Measurements from ENCODE around the gene ZNF775. TPM values are rescaled to one million over a fixed set of nuclear protein-coding genes. Genes with fewer than 3 reads are reported as not detected.

Gene ZNF775
- 1 to 10 TPM in 3 of 6 experiments, under 1 TPM in 3; 0.44 to 1.6 (median 0.96) TPM for total RNA-seq
- long read RNA-seq = 0 reads

- peak; percentile 86 to 96 (median 90) for ATAC-seq
- WGBS (ENCODE audit: insufficient coverage, low coverage, low lambda C conversion rate, missing lambda C conversion rate) = 0% methylated on average over 13 of the region's 60 CpGs
- TF ChIP-seq, protein P1, sequence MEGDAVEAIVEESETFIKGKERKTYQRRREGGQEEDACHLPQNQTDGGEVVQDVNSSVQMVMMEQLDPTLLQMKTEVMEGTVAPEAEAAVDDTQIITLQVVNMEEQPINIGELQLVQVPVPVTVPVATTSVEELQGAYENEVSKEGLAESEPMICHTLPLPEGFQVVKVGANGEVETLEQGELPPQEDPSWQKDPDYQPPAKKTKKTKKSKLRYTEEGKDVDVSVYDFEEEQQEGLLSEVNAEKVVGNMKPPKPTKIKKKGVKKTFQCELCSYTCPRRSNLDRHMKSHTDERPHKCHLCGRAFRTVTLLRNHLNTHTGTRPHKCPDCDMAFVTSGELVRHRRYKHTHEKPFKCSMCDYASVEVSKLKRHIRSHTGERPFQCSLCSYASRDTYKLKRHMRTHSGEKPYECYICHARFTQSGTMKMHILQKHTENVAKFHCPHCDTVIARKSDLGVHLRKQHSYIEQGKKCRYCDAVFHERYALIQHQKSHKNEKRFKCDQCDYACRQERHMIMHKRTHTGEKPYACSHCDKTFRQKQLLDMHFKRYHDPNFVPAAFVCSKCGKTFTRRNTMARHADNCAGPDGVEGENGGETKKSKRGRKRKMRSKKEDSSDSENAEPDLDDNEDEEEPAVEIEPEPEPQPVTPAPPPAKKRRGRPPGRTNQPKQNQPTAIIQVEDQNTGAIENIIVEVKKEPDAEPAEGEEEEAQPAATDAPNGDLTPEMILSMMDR (IDR thresholded peaks at IDR 0.05) = peak in 1 of 4 donors; percentile 5
- TF ChIP-seq POLR2A (IDR thresholded peaks at IDR 0.05) = peak; percentile 94
- peak; percentile 98 to 99 (median 99) for DNase-seq
- Histone ChIP-seq H3K27me3 (no peaks in the 10 kb centered on the region), H3K9me3 (no peaks in the 10 kb centered on the region), H3K4me1 (peaks cover 0 to 51% (median 18%) of the 10 kb centered on the region in 4 donors), H3K4me3 (peak within 1 kb of the TSS; percentile 55 to 72 (median 67)), H3K36me3 (peaks cover 0 to 7% (median 0%) of the 10 kb centered on the region in 4 donors), H3K27ac (peak within 1 kb of the TSS; percentile 79 to 92 (median 90))
- intact Hi-C loops (cut with DNase I) = no loop called here
These were observed at the start of gene ZNF775 for GRCh38 chr7:150378853-150379440. Gene ZNF775 (plus strand): TSS chr7:150379330. CDS start chr7:150388471, 9,141 bp downstream.

- TF ChIP-seq, protein P1 (IDR thresholded peaks at IDR 0.05) = no peak
- no peak for TF ChIP-seq POLR2A (IDR thresholded peaks at IDR 0.05)
- peak in 1 of 3 donors; percentile 69 for DNase-seq
- H3K36me3 ChIP-seq = peaks cover 0 to 17% (median 7%) of the 10 kb centered on the region in 4 donors
- intact Hi-C loops (cut with DNase I) = no loop called here
- H3K27me3 ChIP-seq = no peaks in the 10 kb centered on the region
- peaks cover 0 to 17% (median 6%) of the 10 kb centered on the region in 4 donors for H3K4me1 ChIP-seq
- ATAC-seq = peak; percentile 17 to 69 (median 50)
- H3K27ac ChIP-seq = no peak overlapping the region
- WGBS (ENCODE audit: insufficient coverage, low coverage, low lambda C conversion rate, missing lambda C conversion rate) = 79% methylated on average over 9 of the region's 22 CpGs
- no peaks in the 10 kb centered on the region for H3K9me3 ChIP-seq
- H3K4me3 ChIP-seq = no peak overlapping the region
These were observed 49.6 kb upstream of the ZNF775 start for GRCh38 chr7:150329331-150330120.

DNA sequence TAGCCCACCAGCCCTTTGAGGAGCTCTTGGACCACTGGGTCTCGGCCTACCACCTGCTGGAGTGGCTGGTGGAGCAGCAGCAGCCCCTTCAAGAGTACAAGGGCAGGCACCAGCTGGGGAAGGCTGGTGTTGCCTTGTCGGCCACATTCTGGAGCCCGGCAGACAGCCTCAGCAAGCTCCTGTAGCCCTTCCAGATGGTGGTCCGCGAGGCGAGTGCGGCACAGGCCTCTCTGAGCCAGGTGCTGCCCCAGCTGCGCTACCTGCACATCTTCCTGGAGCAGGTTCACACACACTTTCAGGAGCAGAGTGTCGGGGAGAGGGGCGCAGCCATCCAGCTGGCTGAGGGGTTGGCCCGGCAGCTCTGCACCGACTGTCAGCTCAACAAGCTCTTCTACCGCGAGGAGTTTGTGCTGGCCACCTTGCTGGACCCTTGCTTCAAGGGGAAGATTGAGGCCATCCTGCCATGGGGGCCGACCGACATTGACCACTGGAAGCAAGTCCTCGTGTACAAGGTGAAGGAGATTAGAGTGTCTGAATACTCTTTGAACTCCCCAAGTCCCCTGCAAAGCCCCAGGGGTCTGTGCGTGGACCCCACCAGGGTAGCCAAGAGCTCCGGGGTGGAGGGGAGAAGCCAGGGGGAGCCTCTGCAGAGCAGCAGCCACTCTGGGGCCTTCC is 48.8 kb upstream of the ZNF775 start:
- no peaks in the 10 kb centered on the region for H3K9me3 ChIP-seq
- TF ChIP-seq, protein P1 (IDR thresholded peaks at IDR 0.05) = no peak
- TF ChIP-seq POLR2A (IDR thresholded peaks at IDR 0.05) = no peak
- 100% methylated on average over 1 of the region's 19 CpGs for WGBS (ENCODE audit: insufficient coverage, low coverage, low lambda C conversion rate, missing lambda C conversion rate)
- H3K4me3 ChIP-seq = no peak overlapping the region
- ATAC-seq = no peak
- peaks cover 0 to 17% (median 6%) of the 10 kb centered on the region in 4 donors for H3K4me1 ChIP-seq
- peaks cover 0 to 17% (median 7%) of the 10 kb centered on the region in 4 donors for H3K36me3 ChIP-seq
- no peak for DNase-seq
- H3K27ac ChIP-seq = no peak overlapping the region
- H3K27me3 ChIP-seq = no peaks in the 10 kb centered on the region
- intact Hi-C loops (cut with DNase I) = no loop called here

DNA sequence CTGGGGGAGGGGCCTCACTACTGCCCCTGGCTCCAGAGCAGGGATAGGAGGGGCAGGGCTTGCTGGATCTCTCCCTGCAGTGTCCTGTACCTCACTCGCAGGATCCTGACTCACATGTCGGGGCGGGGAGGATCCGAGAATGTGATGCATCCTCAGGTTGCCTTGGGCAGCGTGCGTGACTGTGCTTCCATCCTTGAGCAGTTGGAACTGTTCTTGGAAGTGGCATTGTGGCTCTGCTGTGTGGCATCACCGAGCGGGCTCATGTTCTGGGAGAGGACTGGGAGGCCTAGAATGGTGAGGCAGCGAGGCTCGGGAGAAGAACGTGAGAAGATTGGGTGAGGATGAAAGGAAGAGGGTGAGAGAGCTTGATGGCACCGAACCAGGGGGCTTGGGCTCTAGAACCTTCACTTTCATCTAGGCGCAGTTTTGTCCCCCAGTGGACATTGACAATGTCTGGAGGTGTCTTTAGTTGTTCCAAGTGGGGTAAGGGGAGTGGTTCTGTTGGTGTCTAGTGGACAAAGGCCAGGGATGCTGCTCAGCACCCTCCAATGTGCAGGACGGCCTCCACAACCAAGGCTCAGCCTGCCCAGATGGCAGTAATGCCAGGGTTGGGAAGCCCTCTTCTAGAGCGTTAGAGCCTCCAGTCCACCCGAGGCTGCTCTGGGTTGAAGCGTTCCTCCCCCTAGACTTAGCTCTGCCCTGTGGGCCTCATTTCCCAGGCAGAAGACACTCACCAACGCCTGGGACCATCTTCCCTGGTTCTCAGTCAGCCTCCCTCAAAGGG is 46.1 kb upstream of the ZNF775 start:
- no peak for ATAC-seq
- H3K4me1 ChIP-seq = peaks cover 0 to 37% (median 18%) of the 10 kb centered on the region in 4 donors
- H3K9me3 ChIP-seq = no peaks in the 10 kb centered on the region
- H3K36me3 ChIP-seq = peaks cover 0 to 17% (median 3%) of the 10 kb centered on the region in 4 donors
- no peaks in the 10 kb centered on the region for H3K27me3 ChIP-seq
- DNase-seq = no peak
- H3K4me3 ChIP-seq = no peak overlapping the region
- H3K27ac ChIP-seq = no peak overlapping the region
- no peak for TF ChIP-seq POLR2A (IDR thresholded peaks at IDR 0.05)
- TF ChIP-seq, protein P1 (IDR thresholded peaks at IDR 0.05) = no peak
- 100% methylated on average over 1 of the region's 18 CpGs for WGBS (ENCODE audit: insufficient coverage, low coverage, low lambda C conversion rate, missing lambda C conversion rate)
- intact Hi-C loops (cut with DNase I) = no loop called here

All from right lobe of liver (tissue), 6 donors.